ENCODE results near the gene IL1RAP.
"Not testable (repeated sequence)": the region's sequence is repeated elsewhere in the genome, so short reads cannot be mapped to it uniquely, and the experiment has no call there.

The IL1RAP gene, protein sequence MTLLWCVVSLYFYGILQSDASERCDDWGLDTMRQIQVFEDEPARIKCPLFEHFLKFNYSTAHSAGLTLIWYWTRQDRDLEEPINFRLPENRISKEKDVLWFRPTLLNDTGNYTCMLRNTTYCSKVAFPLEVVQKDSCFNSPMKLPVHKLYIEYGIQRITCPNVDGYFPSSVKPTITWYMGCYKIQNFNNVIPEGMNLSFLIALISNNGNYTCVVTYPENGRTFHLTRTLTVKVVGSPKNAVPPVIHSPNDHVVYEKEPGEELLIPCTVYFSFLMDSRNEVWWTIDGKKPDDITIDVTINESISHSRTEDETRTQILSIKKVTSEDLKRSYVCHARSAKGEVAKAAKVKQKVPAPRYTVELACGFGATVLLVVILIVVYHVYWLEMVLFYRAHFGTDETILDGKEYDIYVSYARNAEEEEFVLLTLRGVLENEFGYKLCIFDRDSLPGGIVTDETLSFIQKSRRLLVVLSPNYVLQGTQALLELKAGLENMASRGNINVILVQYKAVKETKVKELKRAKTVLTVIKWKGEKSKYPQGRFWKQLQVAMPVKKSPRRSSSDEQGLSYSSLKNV

DNA sequence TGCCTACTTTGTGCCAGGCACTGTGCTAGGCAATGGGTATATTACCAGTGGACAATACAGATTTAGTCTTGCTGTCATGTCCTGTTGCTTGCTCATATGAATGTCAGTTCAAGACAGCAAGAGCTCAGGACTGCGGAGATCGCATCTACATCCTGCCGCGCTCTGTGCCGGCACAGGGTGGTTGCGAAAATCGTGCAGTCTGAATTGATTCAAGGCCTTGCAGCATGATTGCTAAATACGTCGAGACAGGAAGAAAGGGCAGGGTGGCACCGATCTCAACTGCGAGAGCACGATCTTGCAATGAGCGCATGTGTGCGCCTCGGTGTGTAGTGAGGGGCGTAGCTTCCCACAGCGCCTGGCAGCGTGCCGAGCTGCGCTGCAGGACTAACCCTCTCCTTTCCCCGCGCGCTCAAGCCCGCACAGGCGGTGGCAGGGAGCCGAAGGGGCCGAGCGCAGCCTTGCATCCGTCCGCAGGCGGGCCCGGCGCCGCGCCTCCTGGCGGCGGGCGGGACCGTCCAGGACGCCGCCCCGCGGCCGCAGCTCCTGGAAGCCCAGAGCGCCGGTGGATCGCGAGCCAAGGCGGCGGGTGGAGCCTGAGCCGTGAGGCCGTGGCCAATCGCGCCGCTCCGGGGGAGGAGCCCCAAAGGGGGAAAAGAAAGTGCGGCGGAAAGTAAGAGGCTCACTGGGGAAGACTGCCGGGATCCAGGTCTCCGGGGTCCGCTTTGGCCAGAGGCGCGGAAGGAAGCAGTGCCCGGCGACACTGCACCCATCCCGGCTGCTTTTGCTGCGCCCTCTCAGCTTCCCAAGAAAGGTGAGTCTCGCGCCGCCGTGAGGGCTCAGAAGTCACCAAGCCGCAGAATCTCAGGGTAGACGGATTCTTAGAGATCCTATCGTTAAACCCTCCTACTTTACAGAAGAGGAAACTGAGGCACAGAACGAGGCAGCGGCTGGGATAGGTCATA lies at the start of gene IL1RAP:
TSS of gene IL1RAP (plus strand) at position 677 of the 962 bp plus-strand sequence. CDS start 50,205 bp downstream, outside the sequence.
- peak; percentile 89 for DNase-seq

- DNase-seq: no peak
Measured at GRCh38 chr3:190467922-190468321, 46.0 kb upstream of the IL1RAP start.

- not testable (repeated sequence) for DNase-seq
Measured at GRCh38 chr3:190473261-190473660, 40.6 kb upstream of the IL1RAP start.

- no peak for DNase-seq
Measured at GRCh38 chr3:190481779-190482178, 32.1 kb upstream of the IL1RAP start.

- DNase-seq: no peak
Measured at GRCh38 chr3:190485830-190486532, 27.9 kb upstream of the IL1RAP start.

DNA sequence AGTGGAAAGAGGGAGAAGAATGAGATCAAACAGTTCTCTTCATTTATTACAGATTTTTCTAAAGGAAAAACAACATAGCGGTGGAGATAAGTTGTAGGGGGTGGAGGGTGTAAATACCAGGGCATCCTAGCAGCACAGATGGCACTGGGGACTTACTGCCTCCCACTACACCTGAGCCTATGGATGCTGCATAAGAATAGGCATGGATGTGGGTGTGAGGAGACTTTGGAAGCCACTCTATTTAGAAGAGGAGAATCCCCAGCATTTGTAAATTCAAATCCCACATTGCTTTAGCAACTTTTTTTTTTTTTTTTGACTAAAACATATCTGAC lies 27.4 kb upstream of the IL1RAP start:
- no peak for DNase-seq

GRCh38 chr3:190486908-190487607 lies 26.8 kb upstream of the IL1RAP start:
- DNase-seq: no peak

- no peak for DNase-seq
Measured at GRCh38 chr3:190491533-190492054, 22.3 kb upstream of the IL1RAP start.

DNA sequence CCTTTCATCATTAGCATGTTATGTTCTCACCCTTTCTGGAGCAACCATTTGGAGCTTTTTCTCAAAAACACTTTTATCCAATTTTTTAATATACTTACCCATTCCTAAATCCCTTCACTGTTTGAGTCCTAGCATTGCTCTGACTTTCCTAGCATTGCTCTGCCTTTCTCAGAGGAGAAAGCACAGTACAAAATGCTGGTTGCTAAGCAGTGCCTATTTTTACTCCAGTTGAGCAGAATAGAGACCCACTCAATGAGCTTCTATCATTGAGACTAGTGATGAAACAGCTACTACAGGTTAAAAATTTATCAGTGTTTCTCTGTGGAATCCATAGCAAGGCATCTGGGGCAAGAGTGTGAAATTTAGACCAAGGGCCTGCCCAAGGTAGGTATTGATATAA lies 21.8 kb upstream of the IL1RAP start:
- DNase-seq: no peak

DNA sequence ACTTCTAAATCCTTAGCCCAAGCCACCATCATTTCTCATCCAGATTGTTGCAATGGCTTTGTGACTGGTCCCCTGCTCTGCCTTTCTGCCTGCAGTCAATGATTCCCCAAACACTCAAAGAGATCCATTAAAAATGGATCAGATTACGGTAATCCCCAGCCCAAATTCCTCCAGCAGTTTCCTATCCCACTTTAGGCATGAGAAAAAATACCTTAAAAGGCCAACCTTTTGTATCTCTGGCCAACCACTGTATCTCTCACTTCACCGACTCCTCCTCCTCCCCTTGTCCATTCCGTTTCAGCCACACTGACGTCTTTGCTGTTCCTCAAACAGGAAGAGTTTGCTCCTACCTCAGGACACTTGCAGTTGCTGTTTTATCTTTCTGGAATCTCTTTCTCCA lies 20.9 kb upstream of the IL1RAP start:
- DNase-seq: no peak

DNA sequence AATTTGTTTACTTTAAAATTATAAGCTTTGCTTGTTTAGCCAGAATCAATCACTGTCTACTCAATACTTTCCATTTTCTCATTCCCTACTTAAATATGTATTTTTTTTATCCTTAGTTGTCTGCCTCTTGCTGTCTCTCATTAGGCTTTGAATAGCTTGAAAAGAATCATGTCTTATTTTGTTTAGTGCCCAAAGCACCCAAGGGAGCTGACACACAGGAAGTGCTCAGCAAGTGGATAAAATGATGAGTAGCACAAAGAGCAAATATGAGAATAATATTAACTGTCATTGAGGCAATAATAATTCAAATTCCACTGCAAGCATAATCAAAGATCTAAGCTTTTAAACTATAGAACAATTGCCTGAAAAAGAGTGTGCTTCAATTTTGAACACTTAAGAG lies 19.0 kb upstream of the IL1RAP start:
- DNase-seq: no peak

- no peak for DNase-seq
Measured at GRCh38 chr3:190495354-190495753, 18.5 kb upstream of the IL1RAP start.

- DNase-seq: no peak
Measured at GRCh38 chr3:190495796-190496195, 18.1 kb upstream of the IL1RAP start.

- DNase-seq: no peak
Measured at GRCh38 chr3:190496859-190497258, 17.0 kb upstream of the IL1RAP start.

DNA sequence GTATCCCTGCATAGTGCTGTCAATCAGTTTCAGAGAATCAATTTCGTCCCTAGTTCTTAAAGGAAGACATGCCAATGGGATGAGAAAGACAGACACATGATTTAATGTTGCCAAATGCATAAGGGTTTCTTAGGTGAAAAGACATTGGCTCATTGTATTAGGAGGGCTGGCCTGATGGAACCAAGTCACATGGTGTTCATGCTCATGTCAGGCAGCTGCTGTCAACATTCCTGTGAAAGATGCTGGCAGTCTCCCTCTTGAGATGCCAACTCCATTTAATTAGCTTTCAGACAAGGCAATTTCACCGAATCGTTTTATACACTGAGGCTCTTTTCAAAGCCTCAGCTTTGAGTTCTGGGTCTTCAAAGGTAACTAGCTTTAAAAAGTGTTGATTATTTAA lies 16.1 kb upstream of the IL1RAP start:
- DNase-seq: no peak

DNA sequence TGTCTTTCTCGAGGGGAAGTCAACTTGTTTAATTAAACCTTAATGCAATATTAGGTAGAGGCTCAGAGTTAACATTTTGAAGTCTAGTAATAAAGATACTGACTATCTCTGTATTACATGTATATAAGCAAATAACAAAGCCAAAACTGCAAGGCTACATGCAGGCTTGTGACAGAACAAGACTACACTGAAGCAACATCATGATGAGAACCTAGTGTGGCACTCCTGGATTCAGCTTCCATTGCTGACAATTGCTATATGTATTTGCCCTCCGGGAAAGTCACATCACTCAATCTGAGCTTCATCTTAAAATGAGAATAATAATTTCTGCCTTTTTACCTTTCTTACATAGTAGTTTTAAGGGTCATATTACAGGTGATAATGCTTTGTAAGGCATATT lies 15.6 kb upstream of the IL1RAP start:
- no peak for DNase-seq

DNA sequence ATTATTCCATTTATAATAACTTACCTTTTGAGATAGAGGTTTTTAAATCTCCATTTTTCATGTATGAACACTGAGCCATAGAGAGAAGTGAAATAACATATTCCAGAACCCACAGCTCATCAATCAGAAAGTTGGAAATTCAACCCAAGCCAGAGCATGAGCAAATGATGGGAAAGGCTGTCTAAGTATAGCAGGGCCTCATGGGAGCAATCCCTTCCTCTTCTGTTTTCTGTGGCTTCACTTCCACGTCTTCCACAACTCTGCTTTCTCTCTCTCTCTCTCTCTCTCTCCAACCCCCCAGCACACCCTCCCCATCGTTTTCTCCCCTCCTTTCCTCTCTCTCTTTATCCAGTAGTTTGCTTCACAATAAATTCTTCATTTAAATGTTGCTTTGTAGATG lies 14.8 kb upstream of the IL1RAP start:
- DNase-seq: no peak

DNA sequence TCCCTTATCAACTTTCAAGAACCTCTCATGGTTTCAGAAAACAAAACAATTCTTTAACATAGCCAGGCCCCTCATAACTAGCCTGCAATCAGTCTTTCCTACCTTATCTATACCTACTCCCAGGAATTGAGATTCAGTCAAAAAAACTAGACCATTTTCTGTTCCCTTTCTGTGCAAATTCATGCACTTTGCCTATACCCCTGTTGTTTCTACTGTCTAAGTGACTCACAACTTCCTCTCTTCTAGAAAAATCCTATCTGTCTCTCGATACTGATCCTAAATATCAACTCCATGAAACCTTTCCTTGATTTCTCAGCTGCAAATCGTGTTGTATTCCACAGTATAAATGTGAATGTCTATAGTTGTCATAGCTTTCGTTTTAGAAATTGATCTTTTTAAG lies 10.9 kb upstream of the IL1RAP start:
- no peak for DNase-seq

- DNase-seq: no peak
Measured at GRCh38 chr3:190504354-190505125, 9.3 kb upstream of the IL1RAP start.

DNA sequence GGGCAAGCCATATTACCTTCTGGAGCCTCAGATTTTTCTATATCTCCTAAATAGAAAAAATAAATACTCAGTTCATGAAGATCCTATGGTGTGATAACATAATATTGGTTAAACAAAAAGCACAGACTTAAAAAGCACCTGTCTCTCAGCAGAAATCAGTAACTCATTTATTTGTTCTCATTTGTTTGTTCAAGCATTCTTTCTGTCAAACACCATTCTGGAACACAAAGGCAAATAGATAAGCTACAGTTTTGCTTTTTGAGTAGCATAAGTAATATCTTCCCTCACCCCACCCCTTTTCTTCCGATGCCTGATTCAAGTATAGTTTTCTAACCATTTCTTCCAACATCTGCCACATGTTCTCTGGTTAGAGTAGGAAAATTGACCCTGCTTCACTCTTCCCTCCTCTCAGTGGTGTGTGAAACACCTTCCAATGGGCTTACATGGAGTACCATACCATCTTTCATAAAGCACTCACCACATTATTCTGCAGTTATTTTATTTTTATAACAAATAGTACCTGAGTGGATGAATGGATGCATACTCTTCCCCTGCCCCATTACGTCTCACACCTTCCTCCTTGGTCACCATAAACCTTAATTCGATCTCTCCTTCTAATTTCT lies 8.4 kb upstream of the IL1RAP start:
- no peak for DNase-seq

DNA sequence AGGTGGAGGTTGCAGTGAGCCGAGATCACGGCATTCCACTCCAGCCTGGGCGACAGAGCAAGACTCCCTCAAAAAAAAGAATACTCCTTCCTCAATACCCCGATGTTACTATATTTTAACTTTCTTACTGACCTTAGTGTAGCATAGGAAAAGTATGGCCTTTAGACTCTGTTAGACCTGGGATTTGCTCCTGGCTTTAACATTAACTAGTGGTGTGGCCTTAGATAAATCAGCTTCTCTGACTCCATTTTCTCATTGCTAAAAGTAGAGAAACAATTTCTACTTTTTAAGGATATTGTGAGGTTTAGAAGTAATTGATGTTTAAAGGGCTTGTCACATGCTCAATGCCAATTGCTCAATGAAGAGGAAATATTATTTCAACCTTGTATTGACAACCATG lies 7.6 kb upstream of the IL1RAP start:
- DNase-seq: no peak
